ENCODE data around the gene SGMS1.

Gene SGMS1

DNA sequence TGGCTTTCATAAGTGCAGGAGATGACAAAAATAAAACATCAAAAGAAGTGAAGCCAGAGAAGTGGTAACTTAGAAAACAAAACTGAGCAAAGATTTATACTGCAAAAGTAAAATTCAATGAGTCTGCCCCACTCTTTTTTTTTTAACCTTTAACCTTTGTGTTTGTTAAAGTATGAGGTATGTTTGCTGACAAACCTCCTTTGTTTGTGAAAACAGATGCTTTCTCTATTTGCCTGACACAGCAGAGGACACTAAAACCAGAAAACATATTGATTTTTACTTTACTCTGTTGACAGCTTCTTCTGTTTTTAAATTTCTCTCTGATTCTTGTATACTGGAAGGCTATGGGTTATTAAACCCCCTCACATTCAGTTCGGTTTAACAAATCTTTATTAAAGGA, 57.6 kb downstream of the SGMS1 start:
- Histone ChIP-seq H3K27me3 (ENCODE audit: insufficient read depth, low read length) (no peaks in the 10 kb centered on the region), H3K9ac (ENCODE audit: low read length) (no peak overlapping the region), H3F3A (ENCODE audit: insufficient read depth, low read length) (no peaks in the 10 kb centered on the region), H3K4me2 (ENCODE audit: low read length) (no peak overlapping the region), H3K9me2 (ENCODE audit: low read depth, low read length) (no peaks in the 10 kb centered on the region), H2AFZ (ENCODE audit: low read length) (no peak overlapping the region), H3K79me2 (ENCODE audit: insufficient read depth, low read length) (no peaks in the 10 kb centered on the region), H3K4me1 (ENCODE audit: insufficient read depth, low read length, severe bottlenecking) (peaks cover 5% of the 10 kb centered on the region), H3K9me3 (ENCODE audit: low read length) (no peaks in the 10 kb centered on the region), H3K27ac (ENCODE audit: low read depth, low read length, poor library complexity, severe bottlenecking) (no peak overlapping the region), H3K36me3 (ENCODE audit: insufficient read depth, low read length) (no peaks in the 10 kb centered on the region), H3K4me3 (ENCODE audit: low read depth, low read length, poor library complexity, severe bottlenecking) (no peak overlapping the region), H4K20me1 (ENCODE audit: insufficient read depth, low read length) (no peaks in the 10 kb centered on the region)
- TF ChIP-seq, protein P1, sequence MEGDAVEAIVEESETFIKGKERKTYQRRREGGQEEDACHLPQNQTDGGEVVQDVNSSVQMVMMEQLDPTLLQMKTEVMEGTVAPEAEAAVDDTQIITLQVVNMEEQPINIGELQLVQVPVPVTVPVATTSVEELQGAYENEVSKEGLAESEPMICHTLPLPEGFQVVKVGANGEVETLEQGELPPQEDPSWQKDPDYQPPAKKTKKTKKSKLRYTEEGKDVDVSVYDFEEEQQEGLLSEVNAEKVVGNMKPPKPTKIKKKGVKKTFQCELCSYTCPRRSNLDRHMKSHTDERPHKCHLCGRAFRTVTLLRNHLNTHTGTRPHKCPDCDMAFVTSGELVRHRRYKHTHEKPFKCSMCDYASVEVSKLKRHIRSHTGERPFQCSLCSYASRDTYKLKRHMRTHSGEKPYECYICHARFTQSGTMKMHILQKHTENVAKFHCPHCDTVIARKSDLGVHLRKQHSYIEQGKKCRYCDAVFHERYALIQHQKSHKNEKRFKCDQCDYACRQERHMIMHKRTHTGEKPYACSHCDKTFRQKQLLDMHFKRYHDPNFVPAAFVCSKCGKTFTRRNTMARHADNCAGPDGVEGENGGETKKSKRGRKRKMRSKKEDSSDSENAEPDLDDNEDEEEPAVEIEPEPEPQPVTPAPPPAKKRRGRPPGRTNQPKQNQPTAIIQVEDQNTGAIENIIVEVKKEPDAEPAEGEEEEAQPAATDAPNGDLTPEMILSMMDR (IDR thresholded peaks at IDR 0.05; ENCODE audit: low read length): no peak
- no peak for TF ChIP-seq EZH2 (IDR thresholded peaks at IDR 0.05; ENCODE audit: borderline replicate concordance, low read length)

DNA sequence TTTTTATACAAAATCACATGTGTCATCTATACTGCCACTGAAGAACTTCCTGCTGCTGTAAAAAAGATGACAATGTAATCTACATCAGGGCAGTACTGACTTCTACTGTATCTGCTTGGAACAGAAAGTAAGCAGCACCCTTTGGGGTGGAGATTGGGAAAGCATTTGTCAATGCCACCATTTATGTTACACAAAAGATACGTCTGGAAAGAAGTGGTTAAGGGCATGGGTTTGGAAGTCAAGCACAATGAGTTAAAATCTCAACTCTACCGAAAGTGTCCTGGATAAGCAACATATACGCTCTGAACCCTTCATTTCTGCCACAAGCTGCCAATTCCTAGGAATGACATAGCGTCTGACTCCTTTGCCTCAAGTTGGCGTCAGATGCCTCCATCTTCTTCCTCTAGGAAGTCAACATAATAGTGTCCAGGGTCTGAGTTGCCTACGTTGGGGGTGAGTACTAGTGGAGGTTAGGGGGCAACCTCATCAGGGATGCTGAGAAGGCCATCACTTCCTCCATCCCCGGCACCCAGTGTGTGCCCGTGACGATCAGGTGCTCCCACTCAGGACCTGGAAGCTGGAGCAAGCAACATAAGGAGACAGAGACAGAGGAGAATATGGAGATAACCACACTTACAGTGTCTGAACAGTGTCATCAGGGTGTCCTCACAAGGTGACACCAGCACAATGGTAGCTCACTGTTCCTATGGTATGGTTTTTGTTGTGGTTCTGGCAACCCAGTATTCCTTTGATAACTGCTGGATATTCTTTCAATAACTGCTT, 58.3 kb downstream of the SGMS1 start:
- Histone ChIP-seq H3K27ac (ENCODE audit: low read depth, low read length, poor library complexity, severe bottlenecking) (no peak overlapping the region), H3K27me3 (ENCODE audit: insufficient read depth, low read length) (no peaks in the 10 kb centered on the region), H3K9me3 (ENCODE audit: low read length) (no peaks in the 10 kb centered on the region), H3K4me1 (ENCODE audit: insufficient read depth, low read length, severe bottlenecking) (peaks cover 5% of the 10 kb centered on the region), H3K9ac (ENCODE audit: low read length) (no peak overlapping the region), H3K4me2 (ENCODE audit: low read length) (no peak overlapping the region), H3K4me3 (ENCODE audit: low read depth, low read length, poor library complexity, severe bottlenecking) (no peak overlapping the region), H3F3A (ENCODE audit: insufficient read depth, low read length) (no peaks in the 10 kb centered on the region), H3K9me2 (ENCODE audit: low read depth, low read length) (no peaks in the 10 kb centered on the region), H2AFZ (ENCODE audit: low read length) (no peak overlapping the region), H3K79me2 (ENCODE audit: insufficient read depth, low read length) (no peaks in the 10 kb centered on the region), H3K36me3 (ENCODE audit: insufficient read depth, low read length) (no peaks in the 10 kb centered on the region), H4K20me1 (ENCODE audit: insufficient read depth, low read length) (no peaks in the 10 kb centered on the region)
- TF ChIP-seq, protein P1 (IDR thresholded peaks at IDR 0.05; ENCODE audit: low read length): no peak
- no peak for TF ChIP-seq EZH2 (IDR thresholded peaks at IDR 0.05; ENCODE audit: borderline replicate concordance, low read length)

DNA sequence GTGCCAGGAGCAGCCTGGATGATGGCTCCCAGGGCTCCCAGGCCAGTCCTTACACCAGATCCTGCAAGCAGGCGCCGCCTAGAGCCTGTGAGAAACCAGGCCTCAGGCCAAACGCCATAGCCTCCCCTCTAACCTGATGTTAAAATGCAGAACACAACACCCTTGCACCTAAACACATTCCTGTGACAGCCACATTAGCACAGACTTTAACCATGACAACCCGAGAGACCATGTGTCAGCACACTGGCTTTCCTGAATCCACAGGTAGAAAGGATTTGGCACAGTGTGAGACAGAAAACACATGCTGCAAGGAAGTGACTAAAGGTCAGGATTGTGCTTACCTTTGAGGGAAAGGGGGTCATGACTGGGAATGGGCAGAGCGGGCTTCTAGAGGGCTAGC, 59.9 kb downstream of the SGMS1 start:
- no peak overlapping the region for H3K4me2 ChIP-seq (ENCODE audit: low read length)
- H3K9ac ChIP-seq (ENCODE audit: low read length): no peak overlapping the region
- no peak overlapping the region for H2AFZ ChIP-seq (ENCODE audit: low read length)
- H3K27ac ChIP-seq (ENCODE audit: low read depth, low read length, poor library complexity, severe bottlenecking): no peak overlapping the region
- peaks cover 5% of the 10 kb centered on the region for H3K4me1 ChIP-seq (ENCODE audit: insufficient read depth, low read length, severe bottlenecking)
- no peaks in the 10 kb centered on the region for H3K9me3 ChIP-seq (ENCODE audit: low read length)
- H3K9me2 ChIP-seq (ENCODE audit: low read depth, low read length): no peaks in the 10 kb centered on the region
- TF ChIP-seq, protein P1 (IDR thresholded peaks at IDR 0.05; ENCODE audit: low read length): no peak
- H3F3A ChIP-seq (ENCODE audit: insufficient read depth, low read length): no peaks in the 10 kb centered on the region
- H4K20me1 ChIP-seq (ENCODE audit: insufficient read depth, low read length): no peaks in the 10 kb centered on the region
- no peaks in the 10 kb centered on the region for H3K79me2 ChIP-seq (ENCODE audit: insufficient read depth, low read length)
- H3K27me3 ChIP-seq (ENCODE audit: insufficient read depth, low read length): no peaks in the 10 kb centered on the region
- no peaks in the 10 kb centered on the region for H3K36me3 ChIP-seq (ENCODE audit: insufficient read depth, low read length)
- no peak overlapping the region for H3K4me3 ChIP-seq (ENCODE audit: low read depth, low read length, poor library complexity, severe bottlenecking)

Data from OCI-LY1 (cell line).